Liver (tissue), 3 donors: Measurements from ENCODE around the gene USP9X.

Experiments
- CTCF ChIP-seq: fragments of 150-350 bp; IDR thresholded peaks from 2 replicates; pipeline ENCODE4 v1.5.1; 2017; ENCODE audit warnings: improper control_type of control experiment, low read depth, low read length; ENCODE audit not compliant: missing input control
- HNF4A ChIP-seq, 2 donors: conservative IDR thresholded peaks; 2 replicates each; pipeline ENCODE4 v1.6.1; 2016; ENCODE audit warnings: antibody characterized with exemption in 2 of 2, mild to moderate bottlenecking in 2 of 2
- RAD21 ChIP-seq, 2 donors: IDR thresholded peaks; 2 replicates each; pipeline ENCODE4 v1.6.1; 2016; ENCODE audit warnings: antibody characterized with exemption in 2 of 2, mild to moderate bottlenecking in 2 of 2
- YY1 ChIP-seq: IDR thresholded peaks from 2 replicates; pipeline ENCODE4 v1.6.1; 2016; ENCODE audit warnings: antibody characterized with exemption, mild to moderate bottlenecking
- donor health status: healthy.
- donor health status: healthy.

GRCh38 chrX:41095174-41095573 lies 9.9 kb downstream of the USP9X start:
- TF ChIP-seq CTCF (no peak), YY1 (no peak), RAD21 (IDR thresholded peaks at IDR 0.05) (no peak), HNF4A (conservative IDR thresholded peaks at IDR 0.05) (no peak)
